Neural cell (in vitro differentiated cells): ENCODE results near the gene MAB21L3.

Experiments used
- CTCF ChIP-seq: fragments of 450-650 bp; IDR thresholded peaks from 2 replicates; pipeline ENCODE4 v1.5.1; 2014; ENCODE audit warnings: antibody characterized with exemption, mild to moderate bottlenecking, moderate library complexity; ENCODE audit not compliant: poor library complexity, severe bottlenecking
- REST ChIP-seq: IDR thresholded peaks from 2 replicates; pipeline ENCODE4 v1.6.1; 2012; ENCODE audit warnings: borderline replicate concordance

GRCh38 chr1:116152950-116153691, 41.9 kb downstream of the MAB21L3 start:
- TF ChIP-seq CTCF (no peak), REST (no peak)
